GM19463 (cell line): ENCODE measurements around the gene FAN1.

Experiments used
- ATAC-seq: cut with Tn5 transposase; IDR thresholded peaks from one replicate; pipeline ENCODE4 v1.9.1; 2021; ENCODE audit warnings: mild to moderate bottlenecking, moderate library complexity; ENCODE audit not compliant: unreplicated experiment

Gene FAN1

DNA sequence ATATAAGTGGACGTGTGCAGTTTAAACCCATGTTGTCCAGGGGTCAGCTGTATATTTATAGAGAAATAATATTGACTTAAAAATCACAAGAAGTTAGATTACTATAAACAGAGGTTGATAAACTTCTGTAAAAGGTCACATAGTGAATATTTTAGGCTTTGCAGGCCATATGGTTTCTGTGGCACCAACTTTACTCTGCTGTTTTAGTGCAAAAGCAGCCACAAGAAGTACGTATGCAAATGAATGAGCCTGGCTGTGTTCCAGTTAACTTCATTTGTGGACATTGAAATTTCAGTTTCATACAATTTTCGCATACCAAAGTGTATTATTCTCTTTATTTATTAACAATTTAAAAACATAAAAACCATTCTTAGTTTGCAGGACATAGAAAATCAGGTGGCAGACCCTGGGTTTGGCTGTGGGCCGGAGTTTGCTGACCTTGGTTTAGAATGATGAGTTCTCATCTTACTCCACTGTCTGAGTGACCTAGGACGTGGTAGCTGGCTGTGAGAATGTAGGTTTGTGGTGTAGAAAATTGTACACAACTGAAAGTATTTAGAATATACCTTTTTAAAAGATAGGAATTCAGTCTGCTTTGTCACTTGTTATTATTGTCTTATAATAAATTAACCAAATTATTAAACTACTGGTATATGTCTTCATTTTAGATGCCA lies 16.3 kb downstream of the FAN1 start:
- ATAC-seq = no peak

DNA sequence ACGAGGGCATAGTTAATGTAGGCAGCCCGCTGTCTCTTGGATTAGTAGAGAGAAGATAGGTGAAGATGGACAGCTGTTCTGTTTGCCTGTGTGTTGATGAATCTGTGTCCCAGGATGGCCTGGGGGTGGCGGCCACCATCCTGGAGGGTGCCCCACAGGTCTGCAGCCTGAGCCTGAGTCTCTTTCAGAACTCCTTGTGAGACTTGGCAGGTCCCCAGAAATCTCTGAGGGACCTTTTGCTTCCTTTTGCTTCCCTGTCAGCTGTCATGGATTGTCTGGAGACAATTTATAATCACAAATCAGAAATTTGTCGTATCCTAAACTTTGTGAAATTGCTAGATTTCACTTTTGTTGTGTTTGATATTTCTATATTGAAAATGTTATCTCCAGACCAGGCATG lies 17.4 kb downstream of the FAN1 start:
- no peak for ATAC-seq

DNA sequence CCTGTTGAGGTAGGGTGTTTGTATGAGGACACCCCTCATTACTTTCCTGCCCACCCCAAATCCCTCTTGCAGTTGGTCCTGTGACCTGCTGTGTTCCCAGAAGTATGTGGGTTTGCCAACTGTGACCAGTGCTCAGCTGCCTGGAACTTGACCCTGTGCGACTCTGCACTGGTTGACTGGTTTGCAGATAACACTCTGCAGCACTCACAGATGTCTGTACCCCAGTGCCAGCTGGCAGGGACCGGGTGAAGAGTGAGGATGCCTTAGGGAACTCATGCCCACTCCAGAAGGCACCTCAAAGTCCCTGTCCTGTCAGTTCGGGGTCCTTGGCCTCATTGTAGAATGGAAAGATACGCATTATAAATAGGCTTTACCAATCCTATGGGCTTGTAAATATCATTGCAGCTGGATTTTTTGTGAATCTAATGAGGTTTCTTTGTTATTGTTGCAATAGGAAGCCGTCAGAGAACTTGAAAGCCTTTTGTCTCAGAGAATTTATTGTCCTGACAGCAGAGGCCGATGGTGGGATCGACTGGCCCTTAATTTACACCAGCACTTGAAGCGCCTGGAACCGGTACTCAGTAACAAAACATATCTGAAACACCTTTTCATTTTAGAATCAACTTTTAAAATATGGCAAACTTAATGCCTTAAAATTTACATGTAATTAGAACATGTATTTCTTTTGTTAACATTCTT lies 18.2 kb downstream of the FAN1 start:
- ATAC-seq = no peak

DNA sequence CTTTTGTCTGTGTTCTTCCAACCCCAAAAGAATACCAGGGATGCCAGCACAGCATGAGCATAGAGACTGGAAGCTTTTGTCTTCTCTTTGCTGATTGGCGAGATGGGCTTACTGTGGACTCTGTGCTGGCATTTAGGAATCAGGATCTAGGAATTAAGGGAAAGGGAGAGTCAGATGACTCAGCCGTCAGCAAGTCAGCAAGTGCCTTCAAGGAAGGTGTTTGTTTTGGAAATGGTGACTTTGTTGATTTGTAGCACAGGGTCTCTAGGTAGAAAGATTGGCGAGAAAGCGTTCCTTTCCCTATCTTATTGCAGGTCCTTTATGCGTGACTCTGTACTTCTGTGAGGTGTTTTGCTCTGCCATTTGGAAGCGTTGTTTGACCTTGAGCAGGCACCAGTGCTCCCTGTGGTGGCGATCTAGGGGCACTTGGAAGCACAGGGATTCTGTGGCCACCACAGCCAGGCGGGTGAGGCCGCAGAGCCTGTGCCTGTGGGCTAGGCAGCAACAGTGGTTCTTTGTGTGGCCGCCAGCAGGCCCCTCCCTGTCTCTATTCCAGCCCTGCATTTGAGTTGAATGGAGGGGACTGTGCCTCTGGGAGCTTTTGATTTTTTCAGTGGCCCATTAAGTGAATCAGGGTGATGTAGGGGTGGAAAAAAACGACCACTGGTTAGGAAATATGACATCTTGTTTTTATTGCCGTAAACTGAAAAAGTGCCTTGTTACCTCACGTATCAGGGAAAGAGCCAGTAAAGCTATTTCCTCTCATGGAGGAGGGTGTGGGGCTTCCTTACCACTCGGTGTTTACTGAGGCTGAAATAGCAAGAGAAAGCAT lies 19.0 kb downstream of the FAN1 start:
- no peak for ATAC-seq

DNA sequence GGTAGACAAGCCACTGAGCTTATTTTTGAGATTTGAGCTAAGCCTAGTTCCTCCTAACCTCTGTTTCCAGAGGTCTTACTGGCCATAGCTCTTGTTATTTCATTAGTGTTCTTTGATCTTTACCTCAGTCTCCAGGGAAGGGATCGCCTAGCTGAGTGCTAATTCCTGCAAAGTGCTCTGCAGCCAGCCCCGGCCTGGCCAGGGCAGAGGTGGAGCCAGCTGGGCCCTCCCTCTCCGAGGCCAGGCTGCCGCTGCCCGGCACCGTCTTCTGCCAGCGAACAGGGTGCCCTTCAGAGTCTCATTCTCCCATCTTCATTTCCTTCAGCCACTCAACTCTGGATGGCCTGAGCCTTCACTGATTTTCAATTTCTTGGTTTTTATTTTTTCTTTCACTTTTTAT lies 19.7 kb downstream of the FAN1 start:
- no peak for ATAC-seq

DNA sequence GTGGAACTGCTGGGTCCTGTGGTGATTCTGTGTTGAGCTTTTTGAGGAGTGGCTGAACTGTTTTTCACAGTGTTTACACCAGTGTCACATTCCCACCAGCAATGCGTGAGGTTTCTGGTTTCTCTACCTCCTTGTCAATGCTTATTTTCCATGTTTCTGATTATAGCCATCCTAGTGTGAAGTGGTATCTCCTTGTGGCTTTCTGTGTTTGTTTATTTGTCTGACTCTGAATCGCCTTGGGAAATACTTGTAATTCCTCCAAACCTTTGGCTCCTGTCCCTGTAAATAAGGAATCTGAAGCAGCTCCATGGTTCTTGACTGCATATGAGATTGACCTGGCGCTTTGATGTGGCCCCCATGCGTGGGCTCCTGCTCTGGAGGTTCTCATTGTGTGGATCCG lies 20.6 kb downstream of the FAN1 start:
- no peak for ATAC-seq

DNA sequence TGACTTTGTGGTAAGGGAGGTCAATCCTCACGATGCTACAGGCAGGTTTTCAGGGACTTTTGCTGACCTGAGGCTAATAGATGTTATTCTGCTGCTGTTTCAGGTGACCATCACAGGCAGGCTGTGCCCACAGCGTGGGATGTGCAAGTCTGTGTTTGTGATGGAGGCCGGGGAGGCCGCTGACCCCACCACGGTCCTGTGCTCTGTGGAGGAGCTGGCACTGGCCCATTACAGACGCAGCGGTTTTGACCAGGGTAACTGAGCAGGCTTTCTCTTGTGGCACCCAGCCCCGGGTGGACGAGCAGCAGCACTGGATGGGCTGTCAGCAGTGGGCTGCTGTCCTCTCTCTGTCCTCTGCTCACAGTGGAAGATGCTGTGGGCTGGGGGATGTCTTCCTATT lies 22.0 kb downstream of the FAN1 start:
- ATAC-seq = no peak

DNA sequence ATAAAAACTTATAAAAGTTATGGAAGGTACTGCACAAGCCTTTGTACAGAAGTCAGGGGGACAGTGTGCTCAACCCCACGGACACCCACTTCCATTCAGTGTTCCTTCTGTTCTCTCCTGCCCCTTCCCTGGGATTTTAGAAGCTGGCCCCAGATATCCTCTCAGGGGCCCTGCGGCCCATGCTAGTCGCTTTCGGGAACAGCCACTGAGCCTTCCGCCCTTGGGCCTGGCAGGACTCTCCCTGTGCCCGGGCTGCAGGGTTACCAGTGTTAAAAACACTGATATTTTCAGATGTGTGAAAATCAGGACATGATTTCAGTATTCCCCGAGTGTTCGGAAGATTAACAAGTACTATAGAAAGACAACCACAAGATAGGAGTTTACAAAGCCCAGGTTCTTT lies 22.4 kb downstream of the FAN1 start:
- no peak for ATAC-seq

DNA sequence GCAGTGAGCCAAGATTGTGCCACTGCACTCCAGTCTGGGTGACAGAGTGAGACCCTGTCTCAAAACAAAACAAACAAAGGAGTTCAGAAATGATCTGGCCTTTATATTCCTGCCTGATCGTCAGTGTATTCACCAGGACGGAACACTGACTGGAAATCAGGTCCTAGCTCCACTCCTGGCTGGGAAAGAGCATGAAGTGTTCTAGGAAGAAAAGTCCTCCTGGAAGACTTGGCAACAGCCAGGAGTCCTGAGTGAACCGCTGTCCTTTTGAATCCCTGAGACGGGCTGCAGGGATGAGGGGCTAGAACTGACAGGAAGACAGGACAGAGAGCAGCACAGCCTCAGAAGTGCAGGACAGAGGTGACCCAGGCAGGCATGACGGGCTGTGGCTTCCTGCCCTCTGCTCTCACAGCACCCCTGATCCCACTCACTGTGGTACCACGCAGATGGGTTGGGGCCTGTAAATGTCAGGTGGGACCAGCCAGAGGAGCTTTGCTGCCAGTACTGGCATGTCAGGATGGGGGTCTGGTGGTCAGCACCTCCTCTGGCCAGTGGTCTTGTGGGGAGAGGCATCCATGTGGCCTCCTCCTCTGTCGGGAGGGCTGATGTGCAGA lies 23.5 kb downstream of the FAN1 start:
- no peak for ATAC-seq

DNA sequence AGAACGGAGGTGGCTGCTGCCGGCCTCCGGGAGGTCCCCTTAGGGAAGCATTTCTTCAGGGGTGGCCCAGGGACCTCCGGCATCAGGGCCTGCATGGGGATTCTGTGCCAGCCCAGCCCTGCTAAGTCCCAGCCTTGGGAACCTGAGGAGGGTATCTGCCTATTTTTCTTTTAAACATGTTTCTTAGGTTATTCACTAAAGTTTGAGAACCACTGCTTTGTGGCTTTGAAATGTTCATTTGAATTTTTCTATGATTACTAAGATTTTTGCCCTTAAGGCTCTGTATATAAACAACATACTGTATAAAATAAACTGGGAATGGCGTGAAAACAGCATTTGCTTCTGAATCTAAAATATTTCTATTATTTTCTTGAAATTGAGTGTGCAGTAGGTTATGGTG lies 24.4 kb downstream of the FAN1 start:
- no peak for ATAC-seq

DNA sequence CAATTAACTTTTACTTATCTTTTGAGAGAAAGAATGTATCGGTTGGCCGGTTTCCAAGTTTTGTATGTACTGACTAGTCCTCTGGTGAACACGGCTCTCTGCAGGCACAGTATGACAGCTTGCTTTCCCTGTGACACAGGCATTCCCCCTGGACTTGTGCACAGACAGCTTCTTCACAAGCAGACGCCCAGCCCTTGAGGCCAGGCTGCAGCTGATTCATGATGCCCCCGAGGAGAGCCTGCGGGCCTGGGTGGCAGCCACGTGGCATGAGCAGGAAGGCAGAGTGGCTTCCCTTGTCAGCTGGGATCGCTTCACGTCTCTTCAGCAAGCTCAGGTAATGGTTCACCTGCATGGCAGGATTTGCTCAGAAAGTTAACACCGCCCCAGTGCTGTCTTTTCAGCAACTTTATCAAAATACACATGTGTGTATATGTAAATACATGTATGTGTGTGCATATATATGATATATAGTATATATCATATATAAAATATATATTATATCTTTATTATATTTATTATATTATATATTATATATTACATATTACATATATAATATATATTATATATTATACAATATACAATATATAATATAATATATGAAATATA lies 25.5 kb downstream of the FAN1 start:
- ATAC-seq = no peak

DNA sequence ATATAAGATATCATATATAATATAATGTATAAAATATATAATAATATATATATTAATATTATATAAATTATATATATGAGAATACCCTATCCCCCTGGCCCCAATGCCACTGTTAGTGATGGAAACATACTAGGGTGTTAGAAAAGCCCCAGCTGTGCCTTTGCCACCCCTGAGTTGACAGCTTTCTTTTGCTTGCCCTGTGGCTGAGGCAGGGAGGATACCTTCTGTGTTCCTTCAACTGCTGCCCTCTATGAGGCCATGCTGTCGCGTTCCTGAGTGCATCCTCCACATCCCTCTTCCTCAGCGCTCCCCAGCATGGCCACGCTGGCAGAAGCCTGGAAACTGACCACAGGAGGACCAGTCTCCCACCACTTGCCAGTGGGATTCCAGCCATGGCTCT lies 26.3 kb downstream of the FAN1 start:
- ATAC-seq = no peak

DNA sequence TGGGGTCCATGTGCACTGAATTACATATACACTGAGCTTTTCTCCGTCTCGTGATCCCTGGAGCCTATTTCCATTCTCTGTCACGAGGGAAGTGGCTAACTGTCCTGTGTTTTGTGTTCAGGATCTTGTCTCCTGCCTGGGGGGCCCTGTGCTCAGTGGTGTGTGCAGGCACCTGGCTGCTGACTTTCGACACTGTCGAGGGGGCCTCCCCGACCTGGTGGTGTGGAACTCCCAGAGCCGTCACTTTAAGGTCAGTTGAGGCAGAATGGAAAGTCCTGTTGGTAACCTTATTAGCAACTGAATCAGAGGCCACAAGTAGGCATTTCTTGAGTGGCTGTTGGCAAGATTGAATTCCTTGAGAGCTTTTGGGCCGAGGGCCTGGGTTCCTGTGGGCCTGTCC lies 26.7 kb downstream of the FAN1 start:
- no peak for ATAC-seq

DNA sequence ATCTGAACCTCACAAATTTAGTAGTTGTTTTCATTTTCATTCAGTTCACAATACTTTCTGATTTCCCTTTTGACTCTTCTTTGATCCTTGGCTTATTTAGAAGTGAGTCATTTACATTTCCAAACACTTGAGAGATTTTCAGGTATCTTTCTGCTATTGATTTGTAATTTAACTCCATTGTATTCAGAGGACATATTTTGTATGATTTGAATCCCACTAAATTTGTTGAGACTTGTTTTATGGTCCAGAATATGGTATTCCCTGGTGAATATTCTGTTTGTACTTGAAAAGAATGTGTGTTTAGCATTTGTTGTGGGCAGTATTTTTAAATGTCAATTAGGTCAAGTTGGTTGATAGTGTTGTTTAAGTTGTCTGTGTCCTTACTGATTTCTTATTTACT lies 29.6 kb downstream of the FAN1 start:
- no peak for ATAC-seq

DNA sequence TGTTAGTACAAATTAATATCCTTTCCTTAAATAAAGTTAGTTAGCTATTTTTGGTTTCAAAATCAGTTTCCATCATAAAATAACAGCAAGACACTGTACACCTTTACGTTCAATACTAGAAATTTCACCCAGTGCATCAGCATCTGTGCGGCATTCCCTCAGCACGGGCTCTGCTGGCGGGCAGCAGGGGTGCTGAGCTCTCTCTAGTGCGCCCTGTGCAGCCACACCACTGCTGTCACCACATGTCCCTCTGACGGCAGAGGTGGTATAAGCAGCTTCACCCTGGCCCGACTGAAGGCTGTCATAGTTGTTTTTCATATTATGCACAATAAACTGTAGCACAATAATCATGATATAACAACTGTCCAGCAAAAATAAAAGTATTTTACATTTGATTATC lies 35.4 kb downstream of the FAN1 start:
- ATAC-seq = no peak

DNA sequence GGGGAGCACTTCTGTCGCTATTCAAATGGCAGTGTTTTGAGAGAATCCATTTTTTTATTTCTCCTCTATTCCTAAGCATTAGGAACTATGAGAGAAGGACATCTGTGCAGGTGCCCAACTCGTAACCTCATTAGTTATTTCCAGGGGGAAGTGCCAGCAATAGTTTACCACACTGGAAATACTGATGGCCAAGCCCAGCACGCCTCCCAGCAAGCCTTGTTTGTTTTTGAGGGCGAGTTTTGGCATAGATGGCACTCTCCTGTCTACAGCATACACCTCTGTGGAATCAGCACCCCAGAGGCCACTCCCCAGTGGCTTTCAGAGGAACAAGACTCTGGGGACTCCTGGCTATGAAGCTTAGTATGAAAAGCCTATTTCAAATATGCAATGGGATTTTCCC lies 36.6 kb downstream of the FAN1 start:
- no peak for ATAC-seq

DNA sequence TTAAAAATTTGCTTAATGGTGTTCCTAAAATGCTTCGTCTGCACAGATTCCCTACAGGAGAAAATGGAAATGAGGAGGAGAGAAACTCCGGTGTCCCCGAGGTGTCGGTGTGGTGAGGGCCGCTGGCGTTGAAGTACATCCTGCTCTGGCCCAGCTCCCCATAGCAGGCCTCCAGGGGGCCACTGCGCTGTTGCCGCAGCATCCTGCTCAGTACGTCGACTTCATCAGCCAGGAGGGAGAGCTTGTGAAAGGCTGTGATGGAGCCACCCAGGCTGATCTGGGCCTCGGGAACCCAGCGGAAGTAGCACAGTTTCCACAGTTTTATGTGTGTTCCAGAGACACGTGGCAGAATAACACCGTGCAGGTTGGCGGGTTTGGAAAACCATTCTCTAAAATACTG lies 37.8 kb downstream of the FAN1 start:
- no peak for ATAC-seq

DNA sequence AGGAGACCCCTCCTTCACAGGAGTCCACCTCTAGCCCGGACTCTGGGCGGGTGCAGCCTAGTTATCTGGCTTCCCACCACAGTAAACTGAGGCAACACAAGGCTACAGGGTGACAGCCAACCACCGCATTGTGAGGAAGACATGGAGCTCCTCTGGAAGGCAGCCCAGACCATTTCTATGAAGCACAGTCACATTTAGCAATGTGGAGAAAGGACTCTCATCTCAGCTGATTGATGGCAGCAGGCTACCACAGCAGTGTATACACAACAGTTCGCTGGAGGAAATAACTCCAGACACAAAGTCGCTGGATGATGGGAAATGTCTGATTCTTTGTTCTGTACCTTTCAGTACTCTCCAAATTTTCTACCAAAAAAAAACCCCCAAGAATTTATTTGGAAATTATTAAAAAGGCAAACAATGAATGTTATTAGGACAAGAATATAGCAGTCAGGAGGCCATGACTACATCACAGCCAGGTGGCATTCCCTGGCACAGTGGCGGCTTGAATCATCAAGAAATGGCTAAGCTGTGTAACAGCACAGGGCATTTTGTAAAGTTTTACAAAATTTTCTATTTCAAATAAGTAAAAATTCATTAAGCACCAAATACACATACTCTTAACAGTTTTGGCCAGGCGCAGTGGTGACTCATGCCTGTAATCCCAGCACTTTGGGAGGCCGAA lies 40.1 kb downstream of the FAN1 start:
- ATAC-seq = no peak

DNA sequence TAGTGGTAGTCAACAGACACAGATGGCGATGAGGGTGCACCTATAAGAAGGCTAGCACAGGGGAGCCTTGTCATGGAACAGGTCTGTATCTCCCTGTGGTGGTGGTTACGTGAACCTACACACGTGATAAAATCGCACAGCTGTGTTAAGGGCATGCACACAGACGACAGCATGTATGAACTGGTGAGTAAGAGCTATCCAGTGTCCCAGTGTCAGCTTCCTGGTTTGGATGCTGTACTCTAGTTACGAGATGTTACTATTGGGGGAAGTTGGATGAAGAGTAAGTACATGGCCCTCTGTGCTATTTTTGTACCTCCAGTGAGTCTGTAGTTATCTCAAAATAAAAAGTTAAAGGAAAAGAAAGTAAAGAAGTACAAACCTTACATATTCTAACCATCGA lies 49.5 kb downstream of the FAN1 start:
- ATAC-seq = no peak

DNA sequence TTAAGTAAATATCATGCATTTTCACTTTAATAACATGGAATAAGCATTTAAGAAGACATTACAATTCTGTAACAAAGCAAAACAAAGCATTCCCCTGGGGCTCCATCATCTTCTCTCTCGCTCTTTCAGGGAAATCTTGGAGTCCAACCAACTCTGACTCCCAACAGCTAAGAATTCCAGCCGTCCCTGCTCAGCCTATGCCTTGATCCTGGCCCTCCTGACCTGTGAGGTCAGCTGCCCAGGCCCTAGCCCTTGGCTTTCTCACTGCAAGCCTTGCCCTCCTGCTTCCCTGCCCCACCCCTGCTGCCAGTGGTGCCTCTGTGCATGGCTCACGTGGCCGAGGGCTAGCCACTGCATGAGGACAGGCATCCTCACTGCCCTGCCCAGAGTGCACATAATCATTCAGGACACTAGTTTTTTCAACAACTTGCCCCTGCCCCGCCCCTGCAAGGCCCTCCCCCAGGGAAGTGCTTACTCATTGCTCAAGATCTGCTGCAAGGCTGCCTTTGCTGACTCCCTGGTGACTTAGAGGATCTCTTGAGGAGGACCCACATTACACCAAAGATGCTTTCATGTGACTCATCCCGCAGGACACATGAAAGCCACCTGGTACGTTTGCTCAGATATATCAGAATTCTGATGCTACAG lies 50.1 kb downstream of the FAN1 start:
- no peak for ATAC-seq
